Trophoblast cell (in vitro differentiated cells and primary cell): ENCODE measurements around the gene POLRMT.

Source experiments
- DNase-seq, 2 donors: peaks; one replicate each; pipeline ENCODE4 v3.0.0-alpha.2; 2016
- H2AFZ ChIP-seq: 2 replicates; pipeline ENCODE4 v1.6.1; 2013; ENCODE audit warnings: low read length, moderate library complexity, mild to moderate bottlenecking; ENCODE audit not compliant: insufficient read depth, poor library complexity
- H2AK5ac ChIP-seq: 2 replicates; pipeline ENCODE4 v1.6.1; 2013; ENCODE audit warnings: mild to moderate bottlenecking, low read length
- H2BK120ac ChIP-seq: 2 replicates; pipeline ENCODE4 v1.6.1; 2013; ENCODE audit warnings: low read length, mild to moderate bottlenecking, moderate library complexity; ENCODE audit not compliant: insufficient read depth, poor library complexity
- H2BK12ac ChIP-seq: 2 replicates; pipeline ENCODE4 v1.6.1; 2013; ENCODE audit warnings: mild to moderate bottlenecking, low read length, moderate library complexity
- H2BK5ac ChIP-seq: 2 replicates; pipeline ENCODE4 v1.6.1; 2013; ENCODE audit warnings: low read length, low read depth, moderate library complexity, mild to moderate bottlenecking; ENCODE audit not compliant: poor library complexity
- H3K14ac ChIP-seq: 2 replicates; pipeline ENCODE4 v1.6.1; 2013; ENCODE audit warnings: mild to moderate bottlenecking, low read length
- H3K18ac ChIP-seq: 2 replicates; pipeline ENCODE4 v1.6.1; 2013; ENCODE audit warnings: mild to moderate bottlenecking, low read length
- H3K23ac ChIP-seq: 2 replicates; pipeline ENCODE4 v1.6.1; 2013; ENCODE audit warnings: low read length
- H3K27ac ChIP-seq: 2 replicates; pipeline ENCODE4 v1.5.1; 2013; ENCODE audit warnings: low read depth, mild to moderate bottlenecking, inconsistent platforms, low read length, moderate library complexity
- H3K27me3 ChIP-seq: 2 replicates; pipeline ENCODE4 v1.6.1; 2013; ENCODE audit warnings: inconsistent platforms, mild to moderate bottlenecking, low read length, moderate library complexity; ENCODE audit not compliant: insufficient read depth
- H3K36me3 ChIP-seq, 2 experiments: 1 replicate in 1 of 2; 2 replicates in 1 of 2; pipeline ENCODE4 v1.6.1; 2013; ENCODE audit warnings: low read length in 2 of 2, mild to moderate bottlenecking in 2 of 2, moderate library complexity in 1 of 2; ENCODE audit not compliant: insufficient read depth in 2 of 2, control insufficient read depth in 1 of 2
- H3K4ac ChIP-seq: 2 replicates; pipeline ENCODE4 v1.6.1; 2013; ENCODE audit warnings: low read depth, mild to moderate bottlenecking, low read length, moderate library complexity
- H3K4me1 ChIP-seq, 2 experiments: 1 replicate in 1 of 2; 2 replicates in 1 of 2; pipeline ENCODE4 v1.6.1; 2013; ENCODE audit warnings: low read length in 2 of 2, mild to moderate bottlenecking in 2 of 2, moderate library complexity in 1 of 2; ENCODE audit not compliant: insufficient read depth in 2 of 2, control insufficient read depth in 1 of 2
- H3K4me2 ChIP-seq: 2 replicates; pipeline ENCODE4 v1.6.1; 2013; ENCODE audit warnings: inconsistent platforms, mild to moderate bottlenecking, low read length, moderate library complexity
- H3K4me3 ChIP-seq: 2 replicates; pipeline ENCODE4 v1.5.1; 2013; ENCODE audit warnings: mild to moderate bottlenecking, low read depth, low read length, inconsistent platforms
- H3K79me1 ChIP-seq: one replicate; pipeline ENCODE4 v1.6.1; 2013; ENCODE audit warnings: low read length
- H3K79me2 ChIP-seq: 2 replicates; pipeline ENCODE4 v1.6.1; 2013; ENCODE audit warnings: low read length, mild to moderate bottlenecking; ENCODE audit not compliant: control insufficient read depth, insufficient read depth, poor library complexity
- H3K9ac ChIP-seq: 2 replicates; pipeline ENCODE4 v1.6.1; 2013; ENCODE audit warnings: mild to moderate bottlenecking, low read length
- H3K9me3 ChIP-seq: 2 replicates; pipeline ENCODE4 v1.6.1; 2013; ENCODE audit warnings: low read depth, mild to moderate bottlenecking, control low read depth, inconsistent platforms, low read length; ENCODE audit not compliant: insufficient read depth
- H4K12ac ChIP-seq: 2 replicates; pipeline ENCODE4 v1.6.1; 2013; ENCODE audit warnings: low read depth, mild to moderate bottlenecking, low read length, moderate library complexity
- H4K8ac ChIP-seq: 2 replicates; pipeline ENCODE4 v1.6.1; 2013; ENCODE audit warnings: low read depth, mild to moderate bottlenecking, low read length, moderate library complexity
- H4K91ac ChIP-seq: one replicate; pipeline ENCODE4 v1.6.1; 2013; ENCODE audit warnings: low read depth, mild to moderate bottlenecking, low read length, moderate library complexity
- WGBS: extraction: QIAGEN DNeasy Blood & Tissue Kit; methylation state at CpG from one replicate; pipeline ENCODE4 v1.1.7; 2013; ENCODE audit warnings: missing lambda C conversion rate; ENCODE audit not compliant: insufficient read length, insufficient coverage; ENCODE audit errors: extremely low coverage; 5-methylcytosine and 5-hydroxymethylcytosine counted together

POLRMT gene

DNA sequence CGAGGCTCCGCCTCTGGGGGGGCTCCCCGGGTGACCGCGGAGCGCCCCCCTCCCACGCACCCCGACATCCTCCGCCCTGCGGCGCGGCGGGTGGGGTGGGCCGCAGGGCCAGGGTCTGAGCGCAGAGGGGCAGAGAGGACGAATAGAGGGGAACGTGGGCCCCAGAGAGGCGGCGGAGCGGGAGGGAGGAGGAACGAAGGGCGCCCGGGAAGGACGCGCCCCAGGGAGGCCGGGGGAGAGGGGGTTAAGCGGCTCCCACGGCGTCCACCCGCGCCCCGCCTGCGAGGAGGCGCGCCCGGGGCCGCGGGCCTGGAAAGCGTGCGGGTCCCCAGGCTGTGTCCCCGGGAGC lies 42.6 kb downstream of the POLRMT start:
- H3K79me1 ChIP-seq: no peaks in the 10 kb centered on the region

DNA sequence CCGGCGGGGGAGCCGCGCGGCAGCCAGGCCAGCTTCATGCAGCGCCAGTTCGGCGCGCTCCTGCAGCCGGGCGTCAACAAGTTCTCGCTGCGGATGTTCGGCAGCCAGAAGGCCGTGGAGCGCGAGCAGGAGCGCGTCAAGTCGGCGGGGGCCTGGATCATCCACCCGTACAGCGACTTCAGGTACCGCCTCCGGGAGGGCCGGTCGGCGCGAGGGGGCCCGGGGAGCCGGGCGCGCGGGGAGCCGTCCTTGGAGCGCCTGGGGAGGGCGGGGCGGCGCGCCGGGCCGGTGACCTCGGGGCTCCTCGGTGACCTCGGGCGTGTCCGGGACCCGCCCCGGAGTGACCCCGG lies 43.0 kb downstream of the POLRMT start:
- WGBS: no CpG with 5 or more reads among the region's 50 CpGs

More for the DNA sequence above, 42.6 kb downstream of the POLRMT start:
- no peak for DNase-seq
- Histone ChIP-seq H2BK12ac (no peak overlapping the region), H3K23ac (no peak overlapping the region), H2AFZ (no peak overlapping the region), H3K14ac (no peak overlapping the region), H3K9ac (no peak overlapping the region), H4K8ac (no peak overlapping the region), H3K4ac (no peak overlapping the region), H4K91ac (no peak overlapping the region), H2BK5ac (no peak overlapping the region), H3K4me3 (no peak overlapping the region), H3K79me2 (no peaks in the 10 kb centered on the region), H3K36me3 (no peaks in the 10 kb centered on the region), H3K18ac (no peak overlapping the region), H2BK120ac (no peak overlapping the region), H3K4me2 (no peak overlapping the region), H3K27me3 (peaks cover 29% of the 10 kb centered on the region), H3K27ac (no peak overlapping the region), H4K12ac (no peak overlapping the region), H2AK5ac (no peak overlapping the region), H3K4me1 (peaks cover 0 to 2% of the 10 kb centered on the region in 2 experiments), H3K9me3 (peaks cover 9% of the 10 kb centered on the region)
- no CpG with 5 or more reads among the region's 41 CpGs for WGBS

DNA sequence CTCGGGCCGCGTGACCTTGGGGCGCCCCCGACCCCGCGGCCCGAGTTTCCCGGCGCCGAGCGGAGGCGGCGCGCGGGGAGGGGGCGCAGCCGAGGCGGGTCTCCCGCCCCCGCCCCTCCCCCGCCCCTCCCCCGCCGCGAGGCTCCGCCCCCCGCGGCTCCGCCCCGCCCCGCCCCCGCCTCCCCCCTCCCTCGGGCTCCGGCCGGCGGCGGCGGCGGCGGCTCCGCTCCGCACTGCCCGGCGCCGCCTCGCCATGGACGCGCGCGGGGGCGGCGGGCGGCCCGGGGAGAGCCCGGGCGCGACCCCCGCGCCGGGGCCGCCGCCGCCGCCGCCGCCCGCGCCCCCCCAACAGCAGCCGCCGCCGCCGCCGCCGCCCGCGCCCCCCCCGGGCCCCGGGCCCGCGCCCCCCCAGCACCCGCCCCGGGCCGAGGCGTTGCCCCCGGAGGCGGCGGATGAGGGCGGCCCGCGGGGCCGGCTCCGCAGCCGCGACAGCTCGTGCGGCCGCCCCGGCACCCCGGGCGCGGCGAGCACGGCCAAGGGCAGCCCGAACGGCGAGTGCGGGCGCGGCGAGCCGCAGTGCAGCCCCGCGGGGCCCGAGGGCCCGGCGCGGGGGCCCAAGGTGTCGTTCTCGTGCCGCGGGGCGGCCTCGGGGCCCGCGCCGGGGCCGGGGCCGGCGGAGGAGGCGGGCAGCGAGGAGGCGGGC lies 43.5 kb downstream of the POLRMT start, which contains the start of gene HCN2:
Gene HCN2 (plus strand): TSS at position 189 of the 703 bp plus-strand sequence. CDS start 65 bp downstream, at position 254.
- Histone ChIP-seq H3K4ac (no peak within 1 kb of the TSS), H3K79me2 (no peaks in the 10 kb centered on the region), H4K12ac (no peak within 1 kb of the TSS), H3K4me2 (peak within 1 kb of the TSS; percentile 71), H3K79me1 (no peaks in the 10 kb centered on the region), H2BK120ac (no peak within 1 kb of the TSS), H3K9ac (no peak within 1 kb of the TSS), H2BK5ac (no peak within 1 kb of the TSS), H3K18ac (no peak within 1 kb of the TSS), H2AFZ (no peak within 1 kb of the TSS), H3K4me1 (peaks cover 0 to 2% of the 10 kb centered on the region in 2 experiments), H3K23ac (no peak within 1 kb of the TSS), H3K14ac (no peak within 1 kb of the TSS), H2BK12ac (no peak within 1 kb of the TSS), H4K8ac (no peak within 1 kb of the TSS), H4K91ac (no peak within 1 kb of the TSS), H3K36me3 (no peaks in the 10 kb centered on the region), H2AK5ac (no peak within 1 kb of the TSS), H3K27me3 (peaks cover 29% of the 10 kb centered on the region), H3K4me3 (no peak within 1 kb of the TSS), H3K9me3 (peaks cover 9% of the 10 kb centered on the region), H3K27ac (no peak within 1 kb of the TSS)
- no CpG with 5 or more reads among the region's 132 CpGs for WGBS
- no peak for DNase-seq

More for the DNA sequence above, 43.0 kb downstream of the POLRMT start:
- no peak overlapping the region for H2BK12ac ChIP-seq
- no peak overlapping the region for H4K8ac ChIP-seq
- H3K4me2 ChIP-seq: peak overlapping the region; percentile 71
- H3K9me3 ChIP-seq: peaks cover 9% of the 10 kb centered on the region
- H2AFZ ChIP-seq: no peak overlapping the region
- no peak overlapping the region for H3K14ac ChIP-seq
- H3K23ac ChIP-seq: no peak overlapping the region
- H3K27me3 ChIP-seq: peaks cover 29% of the 10 kb centered on the region
- no peak overlapping the region for H3K4me3 ChIP-seq
- DNase-seq: peak in 1 of 2 donors; percentile 39
- H3K4ac ChIP-seq: no peak overlapping the region
- H3K27ac ChIP-seq: no peak overlapping the region
- no peak overlapping the region for H2BK5ac ChIP-seq
- no peak overlapping the region for H3K9ac ChIP-seq
- H2AK5ac ChIP-seq: no peak overlapping the region
- H3K18ac ChIP-seq: no peak overlapping the region
- H3K79me2 ChIP-seq: no peaks in the 10 kb centered on the region
- H2BK120ac ChIP-seq: no peak overlapping the region
- H3K4me1 ChIP-seq: peaks cover 0 to 2% of the 10 kb centered on the region in 2 experiments
- no peak overlapping the region for H4K12ac ChIP-seq
- H3K79me1 ChIP-seq: no peaks in the 10 kb centered on the region
- no peak overlapping the region for H4K91ac ChIP-seq
- no peaks in the 10 kb centered on the region for H3K36me3 ChIP-seq

DNA sequence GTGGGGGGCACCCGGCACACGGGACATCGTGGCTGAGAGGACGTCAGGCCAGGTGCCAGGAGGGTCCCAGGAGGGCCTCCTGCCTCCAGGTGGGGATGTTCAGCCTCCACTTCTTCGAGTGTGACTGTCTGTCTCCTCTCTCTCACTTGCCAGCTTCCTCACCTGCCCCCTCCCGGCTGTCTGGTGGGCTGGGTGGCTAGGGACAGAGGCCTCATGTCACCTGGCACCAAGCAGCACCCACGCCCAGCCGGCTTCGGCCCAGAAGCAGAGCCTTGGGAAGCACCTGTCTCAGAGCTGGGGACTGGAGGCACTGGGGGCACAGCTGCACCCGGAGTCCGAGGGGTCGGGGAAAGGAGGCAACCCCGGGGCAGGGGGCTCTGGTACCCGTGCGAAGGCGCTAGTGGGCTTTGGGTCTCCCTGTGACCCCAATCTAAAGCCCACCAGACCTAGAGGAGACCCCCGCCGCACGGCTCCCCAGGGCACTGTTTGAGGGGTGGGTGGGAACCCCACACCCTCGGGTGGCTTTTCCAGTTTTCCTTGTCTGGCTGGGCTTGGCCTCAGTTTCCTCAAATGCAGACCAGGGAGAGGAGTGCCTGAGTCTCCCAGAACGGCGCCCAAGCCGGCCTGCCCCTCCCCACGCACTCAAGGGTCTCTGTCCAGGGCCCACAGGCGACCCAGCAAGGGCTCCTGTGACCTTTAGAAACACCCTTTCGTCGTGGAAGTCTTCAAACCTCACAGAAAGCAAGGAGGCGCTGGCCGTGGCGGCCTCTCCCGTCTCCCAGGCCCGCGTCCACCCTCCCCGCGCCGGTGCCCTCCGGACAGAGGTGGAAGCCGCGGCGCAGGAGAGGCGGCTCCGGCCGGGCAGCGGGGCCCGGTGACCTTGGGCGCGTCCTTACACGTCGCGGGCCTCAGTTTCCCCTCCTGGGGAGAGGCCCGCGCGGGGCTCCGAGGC lies 44.3 kb downstream of the POLRMT start:
- WGBS: no CpG with 5 or more reads among the region's 54 CpGs
- Histone ChIP-seq H3K79me2 (no peaks in the 10 kb centered on the region), H3K4ac (no peak overlapping the region)

More for the DNA sequence above, 44.3 kb downstream of the POLRMT start:
- Histone ChIP-seq H3K9ac (no peak overlapping the region), H3K14ac (no peak overlapping the region), H3K23ac (no peak overlapping the region), H2AK5ac (no peak overlapping the region), H2AFZ (no peak overlapping the region), H2BK12ac (no peak overlapping the region), H2BK120ac (no peak overlapping the region), H3K36me3 (no peaks in the 10 kb centered on the region), H2BK5ac (no peak overlapping the region), H3K9me3 (peaks cover 9% of the 10 kb centered on the region), H3K4me3 (no peak overlapping the region), H3K4me1 (peaks cover 0 to 2% of the 10 kb centered on the region in 2 experiments), H3K79me1 (no peaks in the 10 kb centered on the region), H3K27me3 (peaks cover 29% of the 10 kb centered on the region), H4K12ac (no peak overlapping the region), H4K8ac (no peak overlapping the region), H3K4me2 (peak overlapping the region; percentile 49), H3K27ac (no peak overlapping the region), H4K91ac (no peak overlapping the region), H3K18ac (no peak overlapping the region)
- peak in 1 of 2 donors; percentile 29 for DNase-seq
